Skeletal muscle tissue (tissue), 4 donors: Measurements from ENCODE around the gene CXXC5. TPM values are rescaled to one million over a fixed set of nuclear protein-coding genes. Genes with fewer than 3 reads are reported as not detected.
A peak's percentile ranks its signal among the peaks of the same experiment; 100 is the strongest.

ENCODE experiments used
- H3K27ac ChIP-seq: one replicate; pipeline ENCODE4 v1.7.0; 2013; ENCODE audit warnings: mild to moderate bottlenecking, low read depth, low read length, inconsistent platforms
- H3K27me3 ChIP-seq, 3 donors: one replicate each; pipeline ENCODE4 v1.7.0; 2013; ENCODE audit warnings: low read length in 3 of 3; ENCODE audit not compliant: control insufficient read depth in 3 of 3, insufficient read depth in 3 of 3
- H3K36me3 ChIP-seq, 3 donors: one replicate each; pipeline ENCODE4 v1.7.0; 2013; ENCODE audit warnings: low read length in 3 of 3; ENCODE audit not compliant: control insufficient read depth in 3 of 3, insufficient read depth in 3 of 3
- H3K4me1 ChIP-seq, 3 donors: one replicate each; pipeline ENCODE4 v1.7.0; 2013; ENCODE audit warnings: low read length in 3 of 3, mild to moderate bottlenecking in 3 of 3; ENCODE audit not compliant: control insufficient read depth in 3 of 3, insufficient read depth in 3 of 3
- H3K4me3 ChIP-seq, 3 donors: one replicate each; pipeline ENCODE4 v1.7.0; 2013; ENCODE audit warnings: low read length in 3 of 3
- H3K9ac ChIP-seq, 3 donors: one replicate each; pipeline ENCODE4 v1.7.0; 2013; ENCODE audit warnings: low read length in 3 of 3, mild to moderate bottlenecking in 3 of 3, moderate library complexity in 2 of 3, low read depth in 1 of 3
- H3K9me3 ChIP-seq, 3 donors: one replicate each; pipeline ENCODE4 v1.7.0; 2013; ENCODE audit warnings: low read length in 3 of 3; ENCODE audit not compliant: control insufficient read depth in 3 of 3
- total RNA-seq: library from RNA; depleted of rRNA; stranded (reverse); fragments of >200 nt; gene quantifications from one replicate; pipeline ENCODE4 v1.2.3, GENCODE V29; 2014
- donor health status: Osteomylitis.

The CXXC5 gene
- total RNA-seq, 1 donor from 2014 or later, result 66.8 TPM

GRCh38 chr5:139657363-139658321 lies 9.5 kb downstream of the CXXC5 start:
- Histone ChIP-seq H3K27me3 (no peaks in the 10 kb centered on the region), H3K4me1 (peaks cover 87 to 97% (median 94%) of the 10 kb centered on the region in 3 donors), H3K36me3 (no peaks in the 10 kb centered on the region), H3K27ac (peak overlapping the region; percentile 85), H3K4me3 (peak overlapping the region; percentile 29 to 71 (median 60)), H3K9me3 (no peaks in the 10 kb centered on the region), H3K9ac (peak overlapping the region; percentile 66 to 93 (median 67))

GRCh38 chr5:139658501-139658927 lies 10.4 kb downstream of the CXXC5 start:
- no peaks in the 10 kb centered on the region for H3K27me3 ChIP-seq
- H3K4me1 ChIP-seq, result peaks cover 87 to 97% (median 94%) of the 10 kb centered on the region in 3 donors
- no peaks in the 10 kb centered on the region for H3K9me3 ChIP-seq
- H3K4me3 ChIP-seq, result peak overlapping the region; percentile 60 to 76 (median 71)
- H3K27ac ChIP-seq, result peak overlapping the region; percentile 85
- no peaks in the 10 kb centered on the region for H3K36me3 ChIP-seq
- H3K9ac ChIP-seq, result peak overlapping the region; percentile 66 to 93 (median 67)

GRCh38 chr5:139658928-139659667 lies 10.9 kb downstream of the CXXC5 start:
- Histone ChIP-seq H3K36me3 (no peaks in the 10 kb centered on the region), H3K4me1 (peaks cover 87 to 97% (median 94%) of the 10 kb centered on the region in 3 donors), H3K9ac (peak overlapping the region; percentile 66 to 93 (median 67)), H3K27me3 (no peaks in the 10 kb centered on the region), H3K4me3 (peak overlapping the region; percentile 60 to 76 (median 71)), H3K9me3 (no peaks in the 10 kb centered on the region), H3K27ac (peak overlapping the region; percentile 85)

GRCh38 chr5:139659695-139660101 lies 11.5 kb downstream of the CXXC5 start:
- peak overlapping the region; percentile 60 to 76 (median 71) for H3K4me3 ChIP-seq
- peak overlapping the region; percentile 85 for H3K27ac ChIP-seq
- H3K27me3 ChIP-seq, result no peaks in the 10 kb centered on the region
- no peaks in the 10 kb centered on the region for H3K9me3 ChIP-seq
- peaks cover 87 to 97% (median 94%) of the 10 kb centered on the region in 3 donors for H3K4me1 ChIP-seq
- H3K36me3 ChIP-seq, result peaks cover 0 to 2% (median 0%) of the 10 kb centered on the region in 3 donors
- H3K9ac ChIP-seq, result peak overlapping the region; percentile 66 to 93 (median 67)

- Histone ChIP-seq H3K9ac (peak overlapping the region; percentile 66 to 95 (median 93)), H3K4me1 (peaks cover 86 to 97% (median 94%) of the 10 kb centered on the region in 3 donors), H3K4me3 (peak overlapping the region; percentile 60 to 76 (median 71))
Measured at GRCh38 chr5:139660105-139660922, 12.2 kb downstream of the CXXC5 start.

GRCh38 chr5:139660923-139661814 lies 13.0 kb downstream of the CXXC5 start:
- H3K36me3 ChIP-seq, result peaks cover 0 to 3% (median 0%) of the 10 kb centered on the region in 3 donors
- peak overlapping the region; percentile 66 to 95 (median 80) for H3K9ac ChIP-seq
- H3K4me3 ChIP-seq, result peak overlapping the region; percentile 18 to 74 (median 66)
- peaks cover 91 to 99% (median 96%) of the 10 kb centered on the region in 3 donors for H3K4me1 ChIP-seq
- H3K27ac ChIP-seq, result peak overlapping the region; percentile 85
- no peaks in the 10 kb centered on the region for H3K9me3 ChIP-seq
- H3K27me3 ChIP-seq, result no peaks in the 10 kb centered on the region

More at GRCh38 chr5:139660105-139660922, 12.2 kb downstream of the CXXC5 start:
- no peaks in the 10 kb centered on the region for H3K9me3 ChIP-seq
- no peaks in the 10 kb centered on the region for H3K27me3 ChIP-seq
- H3K27ac ChIP-seq, result peak overlapping the region; percentile 85
- peaks cover 0 to 3% (median 0%) of the 10 kb centered on the region in 3 donors for H3K36me3 ChIP-seq

DNA sequence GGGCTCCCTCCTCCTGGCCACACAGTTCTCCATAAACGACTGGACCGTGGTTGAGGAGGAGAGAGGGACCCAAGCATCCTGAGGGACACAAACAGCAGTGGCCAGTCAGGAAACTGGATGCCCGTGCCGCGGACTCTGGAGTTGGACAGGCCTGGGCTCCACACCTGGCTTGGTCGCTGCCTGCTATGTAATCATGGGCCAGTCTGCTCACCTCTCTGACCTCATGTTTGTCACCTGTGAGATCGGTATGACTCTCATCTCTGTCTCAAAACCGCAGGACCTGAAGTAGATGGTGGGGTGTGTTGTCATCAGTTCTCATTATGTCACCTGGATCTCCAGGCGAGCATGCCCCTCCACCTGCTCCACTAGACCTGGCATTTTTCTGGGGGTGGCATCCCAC lies 14.5 kb downstream of the CXXC5 start:
- Histone ChIP-seq H3K4me1 (peaks cover 93 to 99% (median 97%) of the 10 kb centered on the region in 3 donors), H3K27me3 (no peaks in the 10 kb centered on the region), H3K27ac (peak overlapping the region; percentile 85), H3K9ac (peak overlapping the region; percentile 66 to 95 (median 80)), H3K9me3 (no peaks in the 10 kb centered on the region), H3K4me3 (peak overlapping the region in 1 of 3 donors; percentile 66), H3K36me3 (peaks cover 0 to 4% (median 0%) of the 10 kb centered on the region in 3 donors)

DNA sequence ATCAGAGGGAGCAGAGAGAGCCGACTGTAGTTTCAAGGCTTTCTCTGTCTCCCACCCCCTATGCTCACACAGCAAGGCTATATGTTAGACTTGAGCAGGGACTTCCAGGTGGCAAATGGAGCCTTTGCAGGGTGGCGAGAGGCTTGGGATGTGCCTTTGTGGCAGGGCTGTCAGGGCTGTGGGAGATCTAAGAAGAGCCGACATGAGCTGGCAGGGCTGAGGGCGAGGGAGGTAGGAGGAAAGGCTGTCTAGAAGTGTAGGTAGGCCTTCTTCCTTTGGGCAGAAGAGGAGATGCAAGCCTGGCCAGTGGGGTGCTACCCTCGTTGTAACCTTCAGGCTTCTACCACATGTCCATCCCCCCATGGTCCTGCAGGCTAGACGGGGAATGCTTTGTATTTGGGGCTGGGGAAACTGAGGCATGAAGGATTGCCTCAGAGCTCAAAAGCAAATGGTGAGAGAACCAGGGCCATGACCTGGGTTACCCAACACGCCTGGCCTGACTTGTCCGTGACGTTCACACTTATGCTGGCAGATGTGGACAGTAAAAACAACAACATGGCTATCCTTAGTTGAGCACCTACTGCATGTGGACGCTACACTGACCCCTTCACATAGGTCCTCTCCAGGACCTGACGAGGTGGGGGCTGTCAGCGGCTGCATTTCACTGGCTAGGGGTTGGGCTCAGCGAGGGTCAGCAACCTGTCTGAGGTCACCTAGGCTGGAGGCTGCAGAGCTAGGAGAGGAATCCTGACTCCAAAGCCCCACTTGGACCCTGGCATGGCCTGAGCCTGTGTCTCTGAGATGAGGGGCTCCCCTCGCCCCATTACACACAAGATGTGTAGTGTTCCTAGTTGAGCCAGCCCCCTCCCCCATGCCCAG lies 15.3 kb downstream of the CXXC5 start:
- Histone ChIP-seq H3K9ac (peak overlapping the region; percentile 54 to 95 (median 66)), H3K36me3 (peaks cover 0 to 4% (median 0%) of the 10 kb centered on the region in 3 donors), H3K27ac (peak overlapping the region; percentile 85)

More for the DNA sequence above, 15.3 kb downstream of the CXXC5 start:
- H3K4me1 ChIP-seq, result peaks cover 90 to 98% (median 96%) of the 10 kb centered on the region in 3 donors
- no peaks in the 10 kb centered on the region for H3K9me3 ChIP-seq
- H3K27me3 ChIP-seq, result no peaks in the 10 kb centered on the region
- peak overlapping the region in 1 of 3 donors; percentile 29 for H3K4me3 ChIP-seq
